GM19328 (cell line): ENCODE data around the gene CHRD.

Experiments used
- ATAC-seq: cut with Tn5 transposase; IDR thresholded peaks from one replicate; pipeline ENCODE4 v1.9.1; 2021; ENCODE audit warnings: mild to moderate bottlenecking, moderate library complexity; ENCODE audit not compliant: unreplicated experiment

Gene CHRD

DNA sequence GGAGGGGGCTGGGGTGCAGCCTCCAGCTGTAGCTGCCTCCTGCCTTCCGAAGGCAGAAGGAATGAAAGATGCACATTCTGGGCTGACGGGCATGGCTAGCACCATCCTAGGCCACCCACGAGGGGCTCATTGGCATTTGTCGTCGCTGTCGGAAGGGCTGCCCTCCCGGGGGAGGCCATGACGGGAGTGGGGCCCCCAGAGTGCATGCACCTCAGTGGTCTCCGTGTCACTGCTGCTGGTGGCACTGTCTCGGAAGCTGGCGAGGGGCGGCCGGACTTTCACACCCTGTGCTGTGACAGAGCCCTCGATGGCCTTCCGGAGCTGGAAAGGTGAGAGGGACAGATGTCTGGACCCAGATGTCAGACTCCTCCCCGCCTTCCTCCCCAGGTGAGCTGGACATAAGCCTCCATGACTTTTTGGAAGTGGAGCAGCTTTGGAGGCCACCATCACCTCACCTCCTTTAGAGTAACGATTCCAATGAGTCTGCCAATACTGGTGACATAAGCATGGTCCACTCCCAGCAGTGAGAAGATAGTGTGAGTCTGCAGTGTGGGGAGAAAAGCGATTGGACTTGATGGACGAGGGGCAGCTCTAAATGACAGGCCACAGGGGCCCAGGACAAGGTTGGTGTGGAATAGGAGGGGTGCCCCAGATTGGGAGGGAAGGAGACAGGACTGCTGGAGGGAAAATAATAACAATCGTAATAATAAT is 33.2 kb upstream of the CHRD start:
- ATAC-seq = no peak

DNA sequence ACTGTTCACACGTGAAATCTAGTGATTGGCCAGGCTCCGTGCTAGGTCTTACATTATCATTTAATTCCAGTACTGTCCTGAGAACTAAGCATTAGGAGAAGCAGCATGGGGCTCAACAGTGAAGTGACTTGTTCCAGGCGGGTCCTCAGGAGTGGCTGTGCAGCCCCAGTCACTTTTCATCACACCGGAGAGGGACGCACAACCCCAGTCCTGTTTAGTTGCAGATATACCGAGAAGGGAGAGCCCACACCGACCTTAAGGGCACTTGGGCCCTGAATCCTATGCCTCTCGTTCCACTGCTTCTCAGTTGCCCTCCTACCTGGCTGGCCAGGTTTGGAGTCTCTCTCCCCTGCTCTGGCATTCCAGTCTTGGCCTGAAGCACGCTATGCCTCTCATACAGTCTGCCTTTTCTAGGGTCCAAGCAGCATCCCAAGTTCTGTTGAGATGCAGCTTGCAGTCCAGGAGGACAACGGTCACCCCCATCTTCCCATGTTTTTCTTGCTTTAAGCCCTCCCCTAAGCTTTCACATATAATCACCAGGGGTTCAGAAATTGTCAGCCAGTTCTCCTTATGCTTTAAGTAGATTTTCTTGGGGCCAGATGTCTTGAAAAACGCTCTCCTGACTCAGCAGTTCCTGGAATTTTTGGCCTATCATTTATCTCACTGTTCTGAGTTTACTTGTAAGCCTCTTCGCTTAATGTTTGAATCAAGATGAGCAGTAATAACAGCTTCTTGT is 32.4 kb upstream of the CHRD start:
- no peak for ATAC-seq

DNA sequence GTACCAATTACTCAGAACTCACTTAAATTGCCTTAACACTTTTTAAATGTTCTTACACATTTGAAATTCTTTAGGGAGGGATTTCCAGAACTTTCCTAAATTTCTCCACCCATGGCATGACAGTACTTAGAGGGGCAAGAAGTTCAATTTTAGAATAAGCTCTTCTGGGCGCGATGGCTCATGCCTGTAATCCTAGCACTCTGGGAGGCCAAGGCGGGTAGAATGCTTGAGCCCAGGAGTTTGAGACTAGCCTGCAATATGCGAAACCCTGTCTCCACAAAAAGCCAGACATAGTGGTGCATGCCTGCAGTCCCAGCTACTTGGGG is 31.8 kb upstream of the CHRD start:
- no peak for ATAC-seq

DNA sequence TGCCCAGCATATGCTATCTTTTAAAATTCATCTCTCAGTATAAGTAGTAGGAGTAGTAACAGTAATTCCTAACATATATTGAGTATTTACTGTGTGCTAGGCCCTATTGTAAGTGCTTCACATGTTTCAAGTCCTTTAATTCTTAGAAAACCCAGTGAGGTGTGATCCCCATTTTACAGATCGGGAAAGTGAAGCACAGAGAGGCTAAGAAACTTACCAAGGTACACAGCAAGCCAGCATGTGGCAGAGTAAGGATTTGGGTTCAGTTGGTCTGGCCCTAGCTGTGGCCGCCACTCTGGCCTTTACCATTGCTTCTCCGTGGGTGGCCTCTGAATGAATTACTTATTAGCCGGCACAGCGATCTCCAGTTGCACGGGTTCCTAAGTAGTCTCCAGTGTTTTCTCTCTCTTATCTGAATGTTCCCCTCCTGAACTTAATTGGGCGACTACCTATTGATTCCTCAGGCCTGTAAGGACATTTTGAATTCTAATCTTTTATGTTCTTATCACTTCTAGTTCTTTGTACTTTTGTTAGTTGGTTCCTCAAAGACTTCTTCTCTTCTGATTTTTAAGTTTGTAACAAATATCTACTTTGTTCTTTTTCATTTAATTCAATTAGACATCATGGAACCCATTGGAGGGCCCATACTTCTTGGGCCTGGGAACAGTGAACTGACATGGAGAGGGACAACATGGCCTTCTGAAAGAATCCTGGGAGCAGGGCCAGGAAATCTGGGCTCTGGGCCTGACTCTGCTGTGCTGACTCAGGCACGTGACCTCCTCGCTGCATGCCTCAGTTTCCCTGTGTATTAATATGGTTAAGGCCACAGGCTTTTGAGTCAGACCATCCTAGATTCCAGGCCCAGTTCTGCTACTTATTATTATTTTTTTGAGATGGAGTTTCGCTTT is 30.0 kb upstream of the CHRD start:
- no peak for ATAC-seq

DNA sequence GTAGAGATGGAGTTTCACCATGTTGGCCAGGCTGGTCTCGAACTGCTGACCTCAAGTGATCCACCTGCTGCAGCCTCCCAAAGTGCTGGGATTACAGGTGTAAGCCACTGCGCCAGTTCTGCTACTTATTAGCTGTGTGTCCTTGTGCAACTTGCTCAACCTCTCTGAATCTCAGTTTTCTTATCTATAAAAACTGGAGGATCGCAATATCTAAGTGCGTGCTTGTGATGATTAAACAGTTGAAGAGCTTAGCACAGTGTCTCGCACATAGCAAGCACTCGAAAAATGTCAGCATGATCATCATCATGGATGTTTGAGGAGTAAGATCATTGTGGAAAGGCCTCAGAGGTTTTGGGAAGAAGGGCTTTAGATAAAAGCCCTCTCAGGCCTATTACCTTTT is 29.2 kb upstream of the CHRD start:
- ATAC-seq = no peak

DNA sequence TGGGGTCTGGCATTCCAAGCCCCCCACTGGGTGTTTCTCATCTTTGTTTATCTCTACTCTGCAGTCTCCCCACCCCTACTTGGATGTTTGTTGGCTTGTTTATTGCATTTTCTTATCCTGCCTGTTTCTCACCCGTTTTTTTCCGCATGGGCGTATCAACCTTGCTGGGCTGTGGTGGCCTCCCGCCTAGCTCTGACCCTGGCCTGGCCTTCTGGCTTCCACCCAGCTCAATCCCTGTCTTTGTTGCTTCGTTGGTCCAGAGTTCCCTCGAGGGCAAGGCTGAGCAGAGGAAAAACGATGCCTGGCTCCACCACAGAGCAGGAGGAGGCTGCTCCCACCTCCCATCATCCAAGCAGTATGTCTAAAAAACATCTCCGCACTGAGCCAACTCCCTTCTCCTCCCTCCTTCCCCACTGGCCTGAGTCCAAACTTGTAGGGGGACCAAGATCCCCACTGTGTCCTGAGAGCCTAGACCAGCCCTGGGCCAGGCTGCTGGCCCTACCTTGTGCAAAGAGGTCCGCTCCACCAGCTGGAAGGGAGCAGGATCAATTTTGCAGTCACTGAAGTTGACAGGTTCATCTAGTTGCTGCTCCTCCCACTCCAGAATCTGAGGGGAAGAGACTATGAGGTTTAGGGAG is 28.2 kb upstream of the CHRD start:
- no peak for ATAC-seq

DNA sequence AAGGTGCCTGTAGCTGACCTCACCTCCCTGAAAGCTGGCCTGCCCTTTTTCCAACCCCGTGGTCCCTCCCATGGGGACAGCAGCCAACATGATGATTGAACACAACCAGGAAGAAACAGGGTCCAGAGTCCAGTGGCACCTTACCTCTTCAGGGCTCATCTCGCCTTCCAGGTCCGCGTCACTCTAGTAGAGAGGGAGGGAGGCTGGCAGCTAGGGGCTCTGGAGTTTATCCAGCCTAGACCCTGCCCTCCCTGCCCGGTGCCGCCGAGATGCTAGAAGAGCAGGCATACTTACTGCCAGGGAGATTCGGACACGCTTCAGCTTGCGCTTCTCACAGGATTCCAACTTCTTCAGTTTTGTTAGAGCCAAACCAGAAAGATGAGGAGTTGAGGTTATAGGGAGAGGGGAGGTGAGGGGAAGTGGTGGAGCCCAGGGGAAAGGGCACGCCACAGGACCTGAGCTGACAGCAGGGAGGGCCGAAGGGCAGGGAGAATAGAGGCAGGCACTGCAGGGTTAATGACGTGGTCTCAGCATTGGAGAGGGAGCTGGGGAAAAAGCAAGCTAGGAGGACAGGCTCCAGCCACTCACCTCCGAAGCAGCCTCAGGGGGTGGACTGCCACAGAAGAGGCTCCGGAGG is 27.6 kb upstream of the CHRD start:
- no peak for ATAC-seq

DNA sequence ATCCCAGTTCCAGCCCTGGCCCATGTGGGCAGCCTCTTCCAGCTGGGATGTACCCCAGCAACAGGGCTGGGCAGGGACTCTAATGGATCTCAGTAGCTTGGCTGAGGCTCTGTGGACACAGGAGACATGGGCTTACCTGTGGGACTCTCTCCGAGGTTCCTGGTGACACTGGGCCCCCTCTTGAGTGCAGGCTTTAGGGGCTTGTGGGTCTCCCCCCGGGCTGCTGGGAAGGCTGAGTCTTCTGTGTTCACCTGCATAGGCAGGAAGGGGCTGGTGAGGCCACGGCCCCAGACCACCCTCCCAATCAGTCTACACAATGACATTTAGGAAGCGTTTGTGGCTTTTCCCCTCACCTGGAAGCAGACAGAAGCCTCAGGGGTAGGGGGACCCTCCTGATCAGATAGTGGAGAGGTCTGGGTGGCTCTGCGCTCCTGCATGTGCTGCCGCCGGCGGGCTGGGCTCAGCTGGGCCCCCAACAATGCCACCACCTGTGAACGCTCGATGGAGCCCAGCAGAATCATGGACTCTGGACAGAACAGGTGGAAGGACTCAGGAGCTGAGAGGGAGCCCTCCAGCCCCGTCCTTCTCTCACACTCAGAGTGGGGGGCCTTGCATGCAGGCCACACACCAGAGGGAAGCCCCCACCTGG is 26.8 kb upstream of the CHRD start:
- ATAC-seq = no peak

DNA sequence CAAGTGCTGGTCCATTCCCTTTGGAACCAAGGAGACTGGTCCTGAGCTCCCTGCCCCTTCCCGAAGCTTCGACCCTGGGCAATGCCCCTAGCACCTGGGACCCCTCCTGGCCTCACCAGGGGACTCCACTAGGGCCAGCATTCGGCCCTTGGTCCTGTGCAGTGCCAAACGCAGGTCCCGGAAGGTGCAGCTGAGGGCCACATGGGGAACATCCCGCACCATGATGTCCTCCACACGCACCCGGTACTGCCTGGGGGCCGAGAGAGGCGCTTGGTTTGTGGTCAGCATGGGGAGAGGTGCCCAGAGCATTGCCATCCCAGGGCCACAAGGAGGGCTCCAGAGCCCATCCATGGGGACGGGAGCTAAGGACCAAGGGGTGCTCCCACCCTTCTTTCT is 26.3 kb upstream of the CHRD start:
- ATAC-seq = no peak

DNA sequence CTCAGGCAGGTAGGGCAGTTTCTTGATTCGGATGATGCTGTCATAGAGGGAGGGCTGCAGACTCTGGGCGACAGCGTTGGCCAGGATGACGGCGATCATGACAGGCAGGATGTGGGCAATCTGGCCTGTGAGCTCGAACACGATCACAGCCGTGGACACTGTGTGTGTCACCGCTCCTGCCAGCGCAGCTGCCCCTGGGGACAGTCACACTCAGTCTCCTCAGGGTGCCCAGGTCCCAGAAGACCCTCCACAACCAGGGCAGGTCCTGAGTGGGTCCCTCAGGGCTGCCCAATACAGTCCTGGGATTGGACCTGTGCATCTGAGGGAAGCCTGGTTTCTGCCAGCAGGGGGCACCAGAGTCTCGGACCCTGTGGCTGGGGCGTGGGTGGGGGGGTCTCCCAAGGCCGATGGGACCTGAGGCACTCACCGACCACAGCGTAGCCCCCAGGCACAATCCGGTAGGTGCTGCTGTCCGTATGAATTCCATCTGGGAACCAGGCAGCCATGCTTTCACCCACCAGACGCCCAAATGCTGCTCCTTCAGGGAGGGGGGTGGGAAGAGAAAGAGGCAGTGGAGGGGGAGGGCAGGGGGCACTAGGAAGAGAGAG is 25.6 kb upstream of the CHRD start:
- ATAC-seq = no peak

DNA sequence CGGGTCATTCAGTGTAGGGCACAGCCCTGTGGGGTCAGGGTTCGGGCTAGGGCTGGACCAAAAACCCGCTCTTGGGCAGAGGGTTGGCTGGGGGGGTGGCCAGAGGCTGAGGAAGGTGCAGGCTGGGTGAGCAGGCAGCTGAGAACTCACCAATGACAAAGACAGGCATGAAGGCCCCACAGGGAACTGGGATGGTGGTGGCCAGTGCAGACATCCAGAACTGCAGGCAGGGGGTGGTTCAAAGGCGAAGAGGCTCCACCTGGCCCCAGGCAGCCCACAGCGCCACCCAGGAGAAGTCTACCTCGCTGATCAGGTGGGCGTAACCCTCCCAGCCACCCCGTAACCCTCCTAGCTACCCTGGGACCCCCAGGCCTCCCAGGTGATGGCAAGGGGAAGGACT is 25.1 kb upstream of the CHRD start:
- no peak for ATAC-seq

DNA sequence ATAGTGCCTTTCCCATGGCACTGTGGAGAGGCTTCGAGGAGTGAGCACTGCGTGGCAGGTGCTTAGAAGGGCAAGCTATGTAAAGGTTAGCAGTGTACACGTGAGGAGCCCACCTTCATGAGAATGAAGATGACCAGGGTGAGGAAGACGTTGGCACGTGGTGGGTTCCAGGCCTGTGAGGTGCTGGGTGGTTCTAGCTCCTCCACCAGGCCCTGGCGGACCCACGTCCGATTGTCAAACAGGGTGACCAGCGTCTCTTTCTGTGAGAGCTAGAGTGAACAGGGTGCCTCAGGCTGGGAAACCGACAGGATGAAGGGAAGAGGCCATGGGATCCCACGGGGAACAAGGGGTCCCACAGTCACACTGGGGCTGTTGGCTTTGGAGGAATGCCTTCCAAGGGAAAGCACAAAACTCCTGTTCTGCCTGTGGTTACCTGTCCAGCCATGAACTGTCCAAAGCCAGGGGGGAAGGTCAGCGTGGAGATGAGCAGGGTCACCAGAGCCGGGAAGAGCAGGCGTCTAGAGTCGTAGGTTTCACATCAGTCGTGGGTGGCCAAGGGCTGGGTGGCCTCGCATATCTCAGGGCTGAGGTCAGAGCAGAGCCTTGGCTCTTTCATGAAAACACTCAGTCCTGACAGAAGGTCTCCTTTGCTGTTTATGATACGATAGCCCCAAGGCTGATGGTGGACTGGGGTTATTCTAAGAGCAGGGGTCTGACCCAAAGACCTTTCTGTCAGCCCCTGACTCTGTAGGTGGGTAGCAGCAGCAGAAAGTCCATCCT is 24.4 kb upstream of the CHRD start:
- ATAC-seq = no peak

DNA sequence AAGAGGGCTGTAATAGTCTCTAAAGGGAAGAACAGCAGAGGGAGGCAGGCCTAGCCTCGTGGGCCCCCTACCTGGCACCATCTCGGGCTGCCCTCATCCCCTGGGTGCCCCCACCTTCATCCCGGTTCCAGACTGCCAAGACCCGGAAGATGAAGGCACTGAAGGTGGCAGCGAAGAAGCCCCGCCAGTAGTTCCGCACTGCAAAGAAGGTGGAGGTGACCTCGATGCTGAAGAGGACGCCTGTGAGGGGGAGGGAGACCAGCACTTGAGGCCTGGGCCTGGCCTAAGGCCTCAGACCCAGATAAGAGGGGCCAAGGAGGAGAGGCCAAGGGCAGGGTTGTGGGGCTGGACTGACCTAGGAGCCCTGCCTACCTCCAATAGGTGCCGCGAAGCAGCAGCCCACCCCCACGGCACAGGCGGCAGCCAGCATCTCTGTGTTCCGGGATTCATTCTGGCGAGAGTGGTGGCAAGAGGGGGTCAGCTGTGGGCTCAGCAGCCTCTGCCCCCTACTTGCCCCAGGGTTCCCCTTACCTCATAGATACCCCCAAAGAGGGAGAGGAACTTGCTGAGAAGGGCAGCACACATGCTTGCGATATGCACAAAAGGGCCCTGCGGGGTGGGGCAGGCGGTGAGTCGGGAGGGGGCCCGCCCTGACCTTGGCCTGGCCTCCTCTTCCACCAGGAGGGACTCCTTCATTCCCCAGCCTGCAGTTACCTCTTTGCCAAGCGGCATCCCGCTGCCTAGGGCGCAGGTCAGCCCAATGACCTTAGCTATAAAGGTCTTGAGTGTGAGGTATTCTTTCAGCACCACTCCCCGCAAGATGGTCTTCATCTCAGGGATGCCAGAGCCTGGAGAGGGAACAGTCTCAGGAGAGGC is 22.4 kb upstream of the CHRD start:
- no peak for ATAC-seq

DNA sequence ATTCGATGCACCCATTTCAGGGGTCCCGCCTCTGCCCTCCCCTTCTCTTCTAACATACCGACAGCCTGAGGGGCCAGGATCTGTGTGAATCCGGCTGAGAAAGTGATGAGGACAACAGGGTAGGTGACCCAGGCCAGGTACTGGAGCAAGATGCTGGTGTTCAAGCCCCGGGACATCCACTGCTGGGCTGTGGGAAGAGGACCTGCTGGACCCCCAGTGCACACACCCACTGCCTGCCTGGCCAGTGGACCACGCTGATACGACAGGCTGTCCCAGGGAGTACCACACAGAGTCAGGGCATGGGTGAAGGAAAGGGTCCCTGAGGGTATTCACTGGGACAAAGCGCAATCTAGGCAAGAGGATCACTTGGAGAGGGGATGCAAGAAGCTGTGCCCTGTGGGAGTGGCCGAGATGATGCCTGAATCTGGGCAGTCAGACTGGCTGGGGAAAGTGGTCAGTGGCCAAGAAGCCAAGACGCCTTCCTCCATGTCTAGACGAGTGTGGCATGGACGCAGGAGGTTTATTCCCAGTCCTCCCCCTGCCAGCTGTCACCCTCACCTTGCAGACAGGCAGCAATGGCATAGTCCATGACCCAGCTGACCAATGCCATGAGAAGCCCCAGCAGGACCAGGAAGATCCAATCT is 21.6 kb upstream of the CHRD start:
- no peak for ATAC-seq

DNA sequence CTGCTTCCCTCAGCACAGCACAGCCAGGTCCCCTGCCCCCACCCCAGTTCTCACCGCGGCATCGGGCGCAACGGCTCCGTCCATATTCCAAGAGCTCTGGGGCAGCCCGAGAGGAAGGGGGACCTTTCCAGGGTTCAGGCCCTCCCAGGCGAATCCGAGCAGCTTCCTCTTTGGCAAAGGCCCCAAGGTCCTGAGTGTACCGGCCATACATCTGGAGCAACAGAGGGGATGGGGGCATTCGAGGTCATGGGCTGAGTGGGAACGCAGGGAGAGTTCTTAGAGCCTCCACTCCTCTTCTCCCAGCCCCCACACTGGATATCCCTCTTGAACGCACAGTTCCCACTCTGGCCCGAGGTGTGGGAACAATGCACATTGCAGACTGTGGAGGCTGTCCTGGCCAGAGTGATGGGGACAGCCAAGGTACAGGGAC is 20.9 kb upstream of the CHRD start:
- no peak for ATAC-seq

DNA sequence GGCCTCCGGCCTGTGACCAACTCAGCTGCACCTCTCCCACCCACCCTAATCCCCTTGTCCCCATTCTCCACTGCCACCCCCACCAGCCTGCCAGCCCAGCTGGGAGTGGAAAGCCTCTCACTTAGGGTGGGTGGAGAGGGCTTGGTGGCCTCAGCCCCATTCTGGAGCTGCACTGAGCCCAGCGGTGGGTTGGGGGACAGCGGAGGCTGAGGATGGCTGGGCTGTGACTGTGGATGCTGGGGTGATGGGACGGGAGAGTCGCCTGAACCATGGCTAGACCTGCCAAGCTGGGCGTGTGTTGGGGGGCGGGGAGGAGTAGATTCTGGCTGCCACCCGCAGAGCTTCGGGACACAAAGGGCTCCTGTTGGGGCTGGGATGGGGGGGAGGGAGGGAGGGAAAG is 20.2 kb upstream of the CHRD start:
- ATAC-seq = no peak

DNA sequence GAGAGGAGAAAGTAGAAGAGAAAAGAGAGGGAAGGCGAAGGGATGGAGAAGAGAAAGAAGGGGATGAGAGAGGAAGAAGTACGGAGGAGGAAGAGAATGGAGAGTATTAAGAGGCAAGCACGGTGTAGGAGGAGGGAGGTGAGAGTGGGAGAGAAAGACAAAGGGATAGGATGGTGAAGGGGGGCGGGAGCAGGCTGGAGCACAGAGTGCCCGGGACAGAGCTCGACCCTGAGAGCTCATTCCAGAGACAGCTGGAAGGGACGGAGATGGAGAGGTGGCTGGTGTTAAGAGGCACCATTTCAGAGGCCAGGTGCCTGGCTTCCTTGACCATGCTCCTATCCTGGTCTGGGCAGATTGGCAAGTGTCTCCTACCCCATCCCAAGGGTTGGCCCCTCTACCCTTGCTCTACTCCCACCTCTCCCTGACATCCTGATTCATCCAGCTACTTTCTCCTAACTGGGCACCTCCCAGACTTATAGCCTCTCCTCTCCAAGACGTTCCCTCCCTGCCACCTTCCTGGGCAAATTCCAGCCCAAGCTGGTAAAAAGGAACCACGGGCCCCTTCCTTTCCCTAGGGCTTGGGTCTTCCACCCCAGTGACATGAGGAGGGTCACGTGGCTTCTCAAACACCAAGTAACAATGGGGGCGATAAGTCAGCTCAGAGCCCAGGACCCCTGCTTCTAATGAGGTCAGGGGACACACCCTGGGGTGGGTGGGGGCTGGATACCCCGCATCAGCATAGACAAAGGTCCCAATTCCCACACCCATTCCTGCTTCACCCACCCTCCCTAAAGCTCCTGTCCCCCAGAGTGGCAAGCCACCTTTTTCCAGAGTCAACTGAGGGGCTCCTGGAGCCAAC is 19.6 kb upstream of the CHRD start:
- no peak for ATAC-seq
